HG03064 (cell line): ENCODE data around the gene OR4F6.
"Not testable (repeated sequence)": the region's sequence is repeated elsewhere in the genome, so short reads cannot be mapped to it uniquely, and the experiment has no call there.

ENCODE experiments used
- ATAC-seq: cut with Tn5 transposase; IDR thresholded peaks from one replicate; pipeline ENCODE4 v1.9.1; 2021; ENCODE audit warnings: low read depth; ENCODE audit not compliant: unreplicated experiment

OR4F6 gene

GRCh38 chr15:101803209-101803608, at the start of gene OR4F6:
Gene OR4F6, plus strand, starts transcription at chr15:101803509. Its CDS starts 2,211 bp downstream, at chr15:101805720.
- no peak for ATAC-seq

GRCh38 chr15:101764669-101765339, 38.5 kb upstream of the OR4F6 start:
- ATAC-seq: not testable (repeated sequence)

- not testable (repeated sequence) for ATAC-seq
These were observed 38.0 kb upstream of the OR4F6 start for GRCh38 chr15:101765340-101765671.

GRCh38 chr15:101765772-101766456, 37.4 kb upstream of the OR4F6 start:
- ATAC-seq: no peak

GRCh38 chr15:101767083-101767640, 36.1 kb upstream of the OR4F6 start:
- not testable (repeated sequence) for ATAC-seq

GRCh38 chr15:101772921-101773320, 30.4 kb upstream of the OR4F6 start:
- no peak for ATAC-seq

- no peak for ATAC-seq
These were observed 29.7 kb upstream of the OR4F6 start for GRCh38 chr15:101773496-101774100.

- no peak for ATAC-seq
These were observed 28.2 kb upstream of the OR4F6 start for GRCh38 chr15:101775136-101775535.

GRCh38 chr15:101778576-101778975, 24.7 kb upstream of the OR4F6 start:
- ATAC-seq: not testable (repeated sequence)

- not testable (repeated sequence) for ATAC-seq
These were observed 23.1 kb upstream of the OR4F6 start for GRCh38 chr15:101780225-101780624.

- no peak for ATAC-seq
These were observed 21.4 kb upstream of the OR4F6 start for GRCh38 chr15:101781928-101782327.

- no peak for ATAC-seq
These were observed 18.7 kb upstream of the OR4F6 start for GRCh38 chr15:101784644-101785043.

- not testable (repeated sequence) for ATAC-seq
These were observed 16.9 kb upstream of the OR4F6 start for GRCh38 chr15:101786422-101786821.

GRCh38 chr15:101788001-101788400, 15.3 kb upstream of the OR4F6 start:
- ATAC-seq: not testable (repeated sequence)

GRCh38 chr15:101788503-101789269, 14.6 kb upstream of the OR4F6 start:
- ATAC-seq: not testable (repeated sequence)

- ATAC-seq: not testable (repeated sequence)
These were observed 12.6 kb upstream of the OR4F6 start for GRCh38 chr15:101790748-101791147.

GRCh38 chr15:101793981-101794380, 9.3 kb upstream of the OR4F6 start:
- not testable (repeated sequence) for ATAC-seq

- no peak for ATAC-seq
These were observed 7.9 kb upstream of the OR4F6 start for GRCh38 chr15:101795455-101795854.

- no peak for ATAC-seq
These were observed 3.6 kb upstream of the OR4F6 start for GRCh38 chr15:101799665-101800064.

- ATAC-seq: no peak
These were observed 2.3 kb upstream of the OR4F6 start for GRCh38 chr15:101801048-101801447.

GRCh38 chr15:101803676-101804075, 367 bp downstream of the OR4F6 start:
- ATAC-seq: no peak
